ENCODE measurements around the gene CEL. TPM values are rescaled to one million over a fixed set of nuclear protein-coding genes. Genes with fewer than 3 reads are reported as not detected.
A peak's percentile ranks its signal among the peaks of the same experiment; 100 is the strongest.
"Not testable (repeated sequence)": the region's sequence is repeated elsewhere in the genome, so short reads cannot be mapped to it uniquely, and the experiment has no call there.

CEL gene
- total RNA-seq (2014; rRNA removed; shearing (Covaris generic)): 1.0 and 2.3 TPM in 2 replicates
- polyA plus RNA-seq (2016; fragmentation: Nextera tagmentation; extraction: Ambion mirVana): 0.26 and 0.27 TPM in 2 replicates
- long read RNA-seq: 0 reads

- peak within 1 kb of the TSS; percentile 92 for H3K27ac Mint-ChIP-seq
- H3K4me1 Mint-ChIP-seq: peaks cover 30% of the 10 kb centered on the region
- not testable (repeated sequence) for H3K27me3 ChIP-seq (ENCODE audit: insufficient read depth); H3K79me2 ChIP-seq (replicated peaks; ENCODE audit: insufficient read depth); H3K4me3 Mint-ChIP-seq; H4K20me1 ChIP-seq (replicated peaks; ENCODE audit: insufficient read depth); H2AFZ ChIP-seq; H3K9me2 ChIP-seq (ENCODE audit: insufficient read depth); H3K4me3 ChIP-seq; H3F3A ChIP-seq (replicated peaks; ENCODE audit: low read depth); H3K9me3 Mint-ChIP-seq; H3K36me3 ChIP-seq (ENCODE audit: insufficient read depth); H3K27me3 Mint-ChIP-seq (ENCODE audit: insufficient read depth, low read depth, poor library complexity); DNase-seq (ENCODE audit: low spot score)
- Histone ChIP-seq H3K27ac (ENCODE audit: low read depth) (peak within 1 kb of the TSS; percentile 50; the same call in 1 of the 2 replicates), H3K4me2 (peak within 1 kb of the TSS; percentile 55; the same call in 1 of the 2 replicates), H3K4me1 (ENCODE audit: insufficient read depth) (peaks cover 16% of the 10 kb centered on the region)
- ATAC-seq: peak; percentile 9
- peaks cover 11% of the 10 kb centered on the region; the same call in 2 of the 3 replicates for H3K36me3 Mint-ChIP-seq (ENCODE audit: low read depth)
Observed at GRCh38 chr9:133061764-133062145, at the start of gene CEL. TSS of gene CEL (plus strand) at chr9:133061981. CDS start at chr9:133062003, 22 bp downstream.

GRCh38 chr9:133014696-133015095, 47.1 kb upstream of the CEL start:
- H3F3A ChIP-seq (replicated peaks; ENCODE audit: low read depth): no peaks in the 10 kb centered on the region
- 0 out of 2 replicates have a peak, but pooled peaks cover 4% of the 10 kb centered on the region for H3K27me3 ChIP-seq (ENCODE audit: insufficient read depth)
- no peaks in the 10 kb centered on the region for H4K20me1 ChIP-seq (replicated peaks; ENCODE audit: insufficient read depth)
- H3K4me2 ChIP-seq: no peak overlapping the region
- no peaks in the 10 kb centered on the region for H3K36me3 ChIP-seq (ENCODE audit: insufficient read depth)
- Mint-ChIP-seq H3K27me3 (ENCODE audit: insufficient read depth, low read depth, poor library complexity) (peaks cover 4% of the 10 kb centered on the region), H3K36me3 (ENCODE audit: low read depth) (no peaks in the 10 kb centered on the region), H3K27ac (no peak overlapping the region), H3K4me3 (no peak overlapping the region), H3K9me3 (peaks cover 9% of the 10 kb centered on the region), H3K4me1 (no peaks in the 10 kb centered on the region)
- no peak overlapping the region for H2AFZ ChIP-seq
- no peak overlapping the region for H3K4me3 ChIP-seq
- DNase-seq (ENCODE audit: low spot score) (no peak), ATAC-seq (no peak)
- H3K4me1 ChIP-seq (ENCODE audit: insufficient read depth): no peaks in the 10 kb centered on the region
- H3K9me2 ChIP-seq (ENCODE audit: insufficient read depth): 0 out of 2 replicates have a peak, but pooled peaks cover 3% of the 10 kb centered on the region
- H3K79me2 ChIP-seq (replicated peaks; ENCODE audit: insufficient read depth): no peaks in the 10 kb centered on the region
- no peak overlapping the region for H3K27ac ChIP-seq (ENCODE audit: low read depth)
- TF ChIP-seq EZH2 (IDR thresholded peaks at IDR 0.05; ENCODE audit: low read depth, unreplicated experiment) (no peak), POLR2AphosphoS5 (IDR thresholded peaks at IDR 0.05; ENCODE audit: low read depth) (no peak), ZNF114 (CRISPR knock-in tag; IDR thresholded peaks at IDR 0.05) (no peak), CTCF (conservative IDR thresholded peaks at IDR 0.05; ENCODE audit: low read depth in 2 of 2) (no peak), STAT1 (IDR thresholded peaks at IDR 0.05; ENCODE audit: unreplicated experiment) (no peak), NANOG (IDR thresholded peaks at IDR 0.05; ENCODE audit: borderline replicate concordance) (no peak), ETS1 (IDR thresholded peaks at IDR 0.05) (no peak), ZNF331 (CRISPR knock-in tag; IDR thresholded peaks at IDR 0.05; ENCODE audit: low read depth) (no peak)
- TF ChIP-seq, protein P1, sequence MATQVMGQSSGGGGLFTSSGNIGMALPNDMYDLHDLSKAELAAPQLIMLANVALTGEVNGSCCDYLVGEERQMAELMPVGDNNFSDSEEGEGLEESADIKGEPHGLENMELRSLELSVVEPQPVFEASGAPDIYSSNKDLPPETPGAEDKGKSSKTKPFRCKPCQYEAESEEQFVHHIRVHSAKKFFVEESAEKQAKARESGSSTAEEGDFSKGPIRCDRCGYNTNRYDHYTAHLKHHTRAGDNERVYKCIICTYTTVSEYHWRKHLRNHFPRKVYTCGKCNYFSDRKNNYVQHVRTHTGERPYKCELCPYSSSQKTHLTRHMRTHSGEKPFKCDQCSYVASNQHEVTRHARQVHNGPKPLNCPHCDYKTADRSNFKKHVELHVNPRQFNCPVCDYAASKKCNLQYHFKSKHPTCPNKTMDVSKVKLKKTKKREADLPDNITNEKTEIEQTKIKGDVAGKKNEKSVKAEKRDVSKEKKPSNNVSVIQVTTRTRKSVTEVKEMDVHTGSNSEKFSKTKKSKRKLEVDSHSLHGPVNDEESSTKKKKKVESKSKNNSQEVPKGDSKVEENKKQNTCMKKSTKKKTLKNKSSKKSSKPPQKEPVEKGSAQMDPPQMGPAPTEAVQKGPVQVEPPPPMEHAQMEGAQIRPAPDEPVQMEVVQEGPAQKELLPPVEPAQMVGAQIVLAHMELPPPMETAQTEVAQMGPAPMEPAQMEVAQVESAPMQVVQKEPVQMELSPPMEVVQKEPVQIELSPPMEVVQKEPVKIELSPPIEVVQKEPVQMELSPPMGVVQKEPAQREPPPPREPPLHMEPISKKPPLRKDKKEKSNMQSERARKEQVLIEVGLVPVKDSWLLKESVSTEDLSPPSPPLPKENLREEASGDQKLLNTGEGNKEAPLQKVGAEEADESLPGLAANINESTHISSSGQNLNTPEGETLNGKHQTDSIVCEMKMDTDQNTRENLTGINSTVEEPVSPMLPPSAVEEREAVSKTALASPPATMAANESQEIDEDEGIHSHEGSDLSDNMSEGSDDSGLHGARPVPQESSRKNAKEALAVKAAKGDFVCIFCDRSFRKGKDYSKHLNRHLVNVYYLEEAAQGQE (IDR thresholded peaks at IDR 0.05; ENCODE audit: unreplicated experiment): no peak
